Measurements from ENCODE around the gene CNNM4. TPM values are rescaled to one million over a fixed set of nuclear protein-coding genes. Genes with fewer than 3 reads are reported as not detected.
A peak's percentile ranks its signal among the peaks of the same experiment; 100 is the strongest.
"Not testable (repeated sequence)": the region's sequence is repeated elsewhere in the genome, so short reads cannot be mapped to it uniquely, and the experiment has no call there.

Gene CNNM4
- total and polyA plus RNA-seq, 4 donors = 2.3 to 8.1 (median 6.0) TPM

DNA sequence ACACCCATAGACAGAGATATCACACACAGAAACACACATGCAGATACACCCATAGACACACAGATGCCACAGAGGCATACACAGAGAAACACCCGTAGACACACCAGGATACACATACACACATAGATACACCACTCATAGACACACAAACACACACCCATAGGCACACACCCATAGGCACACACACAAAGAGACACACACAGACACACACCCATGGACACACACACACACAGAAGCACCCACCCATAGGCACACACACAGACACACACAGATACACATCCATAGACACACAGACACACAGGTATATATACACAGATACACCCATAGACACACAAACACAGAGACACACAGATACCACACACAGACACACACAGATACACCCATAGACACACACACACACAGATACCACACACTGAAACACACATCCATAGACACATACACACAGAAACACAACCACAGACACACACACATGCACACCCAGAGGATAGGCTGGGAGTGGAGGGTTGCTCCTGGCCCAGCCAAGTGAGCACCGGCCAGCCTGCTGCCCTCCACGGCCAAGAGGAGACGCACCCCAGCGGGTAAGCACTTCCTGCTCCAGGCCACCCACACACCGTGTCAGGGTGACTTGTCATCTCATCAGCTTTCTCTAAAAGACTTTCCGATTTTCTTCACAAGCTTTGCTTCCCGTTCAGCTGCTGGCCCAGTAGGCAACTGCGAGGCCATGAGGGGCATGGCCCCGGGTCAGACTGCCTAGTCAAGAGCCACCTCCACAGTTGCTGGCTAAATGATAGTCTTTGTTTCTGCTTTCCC lies 41.3 kb downstream of the CNNM4 start:
- no peak overlapping the region for H3K4me3 ChIP-seq (ENCODE audit: low read length in 2 of 2)
- H3K27ac ChIP-seq (ENCODE audit: low read depth in 1 of 2, low read length in 2 of 2) = no peak overlapping the region
- no peaks in the 10 kb centered on the region for H3K27me3 ChIP-seq (ENCODE audit: control insufficient read depth in 1 of 2, insufficient read depth in 2 of 2, low read length in 1 of 2)
- H3K4me1 ChIP-seq (ENCODE audit: control insufficient read depth in 1 of 2, insufficient read depth in 2 of 2, low read length in 2 of 2) = no peaks in the 10 kb centered on the region
- ATAC-seq (ENCODE audit: low FRiP score) = no peak
- H3K36me3 ChIP-seq (ENCODE audit: control insufficient read depth in 1 of 2, insufficient read depth in 2 of 2, low read length in 1 of 2) = peaks cover 0 to 6% of the 10 kb centered on the region in 2 donors
- WGBS, 2 donors = 84% methylated on average over 10 of the region's 10 CpGs
- intact Hi-C loops (cut with DNase I) = loop anchor here in 1 of 2 donors (5.0 kb wide), 1 partner anchor 40 kb away; the partner anchor contains the start of gene CNNM4
- no peaks in the 10 kb centered on the region for H3K9me3 ChIP-seq (ENCODE audit: control insufficient read depth, low read length)
- DNase-seq = peak in 1 of 2 donors; percentile 55

DNA sequence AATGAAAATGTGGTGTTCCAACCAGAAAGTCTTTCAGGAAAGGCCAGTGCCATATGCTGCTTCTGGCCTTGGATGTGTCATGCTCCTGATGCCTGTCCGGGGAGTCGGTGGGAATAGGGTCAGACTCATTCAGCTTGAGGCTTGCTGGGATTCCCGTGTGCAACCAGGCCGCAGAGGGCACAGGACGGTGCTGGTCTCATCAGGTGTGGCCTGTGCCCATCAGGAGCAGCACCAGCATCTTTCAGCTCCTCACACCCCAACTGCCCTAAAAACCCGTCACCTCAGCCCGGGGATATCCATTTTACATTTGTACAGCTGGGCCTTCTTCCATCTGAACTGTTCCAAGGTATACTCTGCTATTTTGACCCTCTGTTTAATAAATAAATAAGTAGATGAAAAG lies 42.0 kb downstream of the CNNM4 start:
- 90 to 92% methylated on average over 7 of the region's 7 CpGs for WGBS, 2 donors
- Histone ChIP-seq H3K27me3 (ENCODE audit: control insufficient read depth in 1 of 2, insufficient read depth in 2 of 2, low read length in 1 of 2) (no peaks in the 10 kb centered on the region), H3K4me3 (ENCODE audit: low read length in 2 of 2) (no peak overlapping the region), H3K9me3 (ENCODE audit: control insufficient read depth, low read length) (no peaks in the 10 kb centered on the region), H3K36me3 (ENCODE audit: control insufficient read depth in 1 of 2, insufficient read depth in 2 of 2, low read length in 1 of 2) (peaks cover 0 to 4% of the 10 kb centered on the region in 2 donors), H3K27ac (ENCODE audit: low read depth in 1 of 2, low read length in 2 of 2) (no peak overlapping the region), H3K4me1 (ENCODE audit: control insufficient read depth in 1 of 2, insufficient read depth in 2 of 2, low read length in 2 of 2) (no peaks in the 10 kb centered on the region)
- intact Hi-C loops (cut with DNase I) = loop anchor here in 1 of 2 donors (5.0 kb wide), 1 partner anchor 40 kb away; the partner anchor contains the start of gene CNNM4
- peak in 1 of 2 donors; percentile 44 for DNase-seq
- ATAC-seq (ENCODE audit: low FRiP score) = no peak

DNA sequence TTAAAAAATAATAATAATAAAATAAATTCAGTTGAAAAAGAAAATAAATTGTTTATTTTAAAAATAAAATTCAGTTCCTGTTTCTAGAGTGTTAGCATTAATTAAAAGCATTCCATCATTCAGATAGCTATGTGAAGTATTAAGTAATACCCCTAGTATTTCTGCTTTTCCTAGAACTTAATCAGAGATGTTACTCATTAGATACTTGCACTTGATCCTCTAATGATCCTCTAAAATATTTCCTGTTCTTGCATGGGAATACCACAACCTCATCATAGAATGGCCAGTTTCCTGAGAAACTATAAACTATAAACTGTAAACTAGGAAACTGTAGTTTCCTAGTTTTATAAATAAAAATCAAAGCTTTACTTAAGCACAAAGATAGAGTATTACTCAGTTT lies 44.3 kb downstream of the CNNM4 start:
- H3K9me3 ChIP-seq (ENCODE audit: control insufficient read depth, low read length) = no peaks in the 10 kb centered on the region
- H3K4me1 ChIP-seq (ENCODE audit: control insufficient read depth in 1 of 2, insufficient read depth in 2 of 2, low read length in 2 of 2) = no peaks in the 10 kb centered on the region
- H3K27me3 ChIP-seq (ENCODE audit: control insufficient read depth in 1 of 2, insufficient read depth in 2 of 2, low read length in 1 of 2) = no peaks in the 10 kb centered on the region
- H3K4me3 ChIP-seq (ENCODE audit: low read length in 2 of 2) = no peak overlapping the region
- DNase-seq = no peak
- intact Hi-C loops (cut with DNase I) = loop anchor here in 1 of 2 donors (5.0 kb wide), 1 partner anchor 43 kb away; the partner anchor contains the start of gene CNNM4
- H3K36me3 ChIP-seq (ENCODE audit: control insufficient read depth in 1 of 2, insufficient read depth in 2 of 2, low read length in 1 of 2) = peaks cover 0 to 4% of the 10 kb centered on the region in 2 donors
- H3K27ac ChIP-seq (ENCODE audit: low read depth in 1 of 2, low read length in 2 of 2) = no peak overlapping the region
- ATAC-seq (ENCODE audit: low FRiP score) = no peak

DNA sequence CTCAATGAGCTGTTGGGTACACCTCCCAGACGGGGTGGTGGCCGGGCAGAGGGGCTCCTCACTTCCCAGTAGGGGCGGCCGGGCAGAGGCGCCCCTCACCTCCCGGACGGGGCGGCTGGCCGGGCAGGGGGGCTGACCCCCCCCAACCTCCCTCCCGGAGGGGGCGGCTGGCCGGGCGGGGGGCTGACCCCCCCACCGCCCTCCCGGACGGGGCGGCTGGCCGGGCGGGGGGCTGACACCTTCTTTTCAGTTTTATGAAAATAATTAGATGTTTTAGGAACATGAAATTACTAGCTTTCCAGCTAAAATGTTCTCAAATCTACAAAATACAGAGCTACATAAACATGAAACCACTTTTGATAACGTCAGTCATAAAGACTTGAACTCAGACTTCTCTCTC lies 45.2 kb downstream of the CNNM4 start:
- H3K27ac ChIP-seq (ENCODE audit: low read depth in 1 of 2, low read length in 2 of 2); H3K27me3 ChIP-seq (ENCODE audit: control insufficient read depth in 1 of 2, insufficient read depth in 2 of 2, low read length in 1 of 2); H3K4me1 ChIP-seq (ENCODE audit: control insufficient read depth in 1 of 2, insufficient read depth in 2 of 2, low read length in 2 of 2); intact Hi-C loops (cut with DNase I); H3K4me3 ChIP-seq (ENCODE audit: low read length in 2 of 2); ATAC-seq (ENCODE audit: low FRiP score); H3K36me3 ChIP-seq (ENCODE audit: control insufficient read depth in 1 of 2, insufficient read depth in 2 of 2, low read length in 1 of 2); H3K9me3 ChIP-seq (ENCODE audit: control insufficient read depth, low read length): not testable (repeated sequence)
- 90% methylated on average over 15 to 17 of the region's 20 CpGs for WGBS, 2 donors
- DNase-seq = peak in 1 of 2 donors; percentile 42

DNA sequence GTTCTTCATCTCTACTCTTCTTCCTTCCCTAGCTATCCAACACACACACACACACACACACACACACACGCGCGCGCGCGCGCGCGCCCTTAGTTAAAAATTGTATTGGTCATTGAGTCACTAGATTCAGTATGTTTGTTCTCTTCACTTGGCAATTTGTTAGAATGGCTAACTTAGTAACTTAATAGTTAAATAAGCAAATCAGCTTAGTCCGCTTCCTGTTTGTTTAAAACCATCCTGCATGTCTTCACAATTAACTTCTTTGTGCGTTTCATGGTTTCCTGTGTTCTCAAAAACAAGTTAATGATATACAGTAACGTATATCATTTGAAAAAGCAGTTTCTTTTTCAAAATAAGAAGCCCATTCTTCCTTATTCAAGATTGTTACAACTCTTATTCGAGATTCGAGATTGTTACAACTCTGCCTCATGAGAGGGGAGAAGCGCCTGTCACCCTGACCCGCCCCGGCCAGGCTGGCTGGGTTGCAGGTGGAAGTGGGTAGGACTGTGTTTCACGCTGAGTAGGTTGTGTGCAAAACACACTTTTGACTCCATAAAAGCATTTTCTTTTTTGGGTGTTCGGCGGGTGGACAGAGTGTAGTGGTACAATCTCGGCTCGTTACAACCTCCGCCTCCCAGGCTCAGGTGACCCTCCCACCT lies 45.9 kb downstream of the CNNM4 start:
- Histone ChIP-seq H3K27ac (ENCODE audit: low read depth in 1 of 2, low read length in 2 of 2) (no peak overlapping the region), H3K4me3 (ENCODE audit: low read length in 2 of 2) (no peak overlapping the region), H3K36me3 (ENCODE audit: control insufficient read depth in 1 of 2, insufficient read depth in 2 of 2, low read length in 1 of 2) (peaks cover 0 to 4% of the 10 kb centered on the region in 2 donors), H3K4me1 (ENCODE audit: control insufficient read depth in 1 of 2, insufficient read depth in 2 of 2, low read length in 2 of 2) (no peaks in the 10 kb centered on the region), H3K27me3 (ENCODE audit: control insufficient read depth in 1 of 2, insufficient read depth in 2 of 2, low read length in 1 of 2) (no peaks in the 10 kb centered on the region), H3K9me3 (ENCODE audit: control insufficient read depth, low read length) (no peaks in the 10 kb centered on the region)
- no peak for ATAC-seq (ENCODE audit: low FRiP score)
- intact Hi-C loops (cut with DNase I) = no loop called here
- WGBS, 2 donors = 94 to 96% methylated on average over 23 of the region's 23 CpGs
- DNase-seq = peak; percentile 26 to 47

GRCh38 chr2:96807127-96807471 lies 46.4 kb downstream of the CNNM4 start:
- H3K4me1 ChIP-seq (ENCODE audit: control insufficient read depth in 1 of 2, insufficient read depth in 2 of 2, low read length in 2 of 2) = no peaks in the 10 kb centered on the region
- ATAC-seq (ENCODE audit: low FRiP score) = no peak
- 96 to 97% methylated on average over 10 of the region's 10 CpGs for WGBS, 2 donors
- no peaks in the 10 kb centered on the region for H3K9me3 ChIP-seq (ENCODE audit: control insufficient read depth, low read length)
- H3K36me3 ChIP-seq (ENCODE audit: control insufficient read depth in 1 of 2, insufficient read depth in 2 of 2, low read length in 1 of 2) = peaks cover 0 to 4% of the 10 kb centered on the region in 2 donors
- no peak overlapping the region for H3K4me3 ChIP-seq (ENCODE audit: low read length in 2 of 2)
- H3K27ac ChIP-seq (ENCODE audit: low read depth in 1 of 2, low read length in 2 of 2) = no peak overlapping the region
- no peaks in the 10 kb centered on the region for H3K27me3 ChIP-seq (ENCODE audit: control insufficient read depth in 1 of 2, insufficient read depth in 2 of 2, low read length in 1 of 2)
- peak in 1 of 2 donors; percentile 21 for DNase-seq
- intact Hi-C loops (cut with DNase I) = no loop called here

- DNase-seq = peak in 1 of 2 donors; percentile 16
- H3K4me3 ChIP-seq (ENCODE audit: low read length in 2 of 2) = no peak overlapping the region
- ATAC-seq (ENCODE audit: low FRiP score) = no peak
- peaks cover 0 to 4% of the 10 kb centered on the region in 2 donors for H3K36me3 ChIP-seq (ENCODE audit: control insufficient read depth in 1 of 2, insufficient read depth in 2 of 2, low read length in 1 of 2)
- no peaks in the 10 kb centered on the region for H3K9me3 ChIP-seq (ENCODE audit: control insufficient read depth, low read length)
- H3K27ac ChIP-seq (ENCODE audit: low read depth in 1 of 2, low read length in 2 of 2) = no peak overlapping the region
- intact Hi-C loops (cut with DNase I) = no loop called here
- no peaks in the 10 kb centered on the region for H3K27me3 ChIP-seq (ENCODE audit: control insufficient read depth in 1 of 2, insufficient read depth in 2 of 2, low read length in 1 of 2)
- H3K4me1 ChIP-seq (ENCODE audit: control insufficient read depth in 1 of 2, insufficient read depth in 2 of 2, low read length in 2 of 2) = no peaks in the 10 kb centered on the region
- WGBS, 2 donors = 68 to 72% methylated on average over 10 of the region's 10 CpGs
Observed at GRCh38 chr2:96808176-96808837, 47.6 kb downstream of the CNNM4 start.

DNA sequence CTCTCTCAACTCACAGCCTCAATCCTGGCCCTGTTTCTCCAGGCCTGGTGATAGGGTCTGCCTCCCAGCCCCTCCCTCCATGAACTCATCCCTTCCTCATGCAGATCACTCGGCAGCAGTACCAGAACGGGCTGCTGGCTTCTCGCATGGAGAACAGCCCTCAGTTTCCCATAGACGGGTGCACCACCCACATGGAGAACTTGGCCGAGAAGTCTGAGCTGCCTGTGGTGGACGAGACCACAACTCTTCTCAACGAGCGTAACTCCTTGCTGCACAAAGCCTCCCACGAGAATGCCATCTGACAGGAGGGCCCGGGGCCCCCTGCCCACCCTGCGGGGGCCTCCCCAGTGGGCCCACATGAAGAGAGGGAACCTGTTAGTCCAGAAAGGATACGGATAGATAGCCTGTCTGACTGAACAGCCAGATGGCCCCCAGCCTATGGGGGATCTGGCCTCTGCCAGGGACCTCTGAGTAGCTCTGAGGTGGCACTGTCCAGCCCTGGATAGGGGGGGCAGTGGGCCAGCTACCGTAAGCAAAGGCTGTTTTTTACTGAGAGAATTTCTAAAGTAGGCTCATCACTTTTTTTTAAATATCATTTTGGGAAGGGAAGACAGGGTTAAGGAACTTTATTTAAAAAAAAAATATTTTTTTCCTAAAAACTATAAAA lies 48.6 kb downstream of the CNNM4 start:
- ATAC-seq (ENCODE audit: low FRiP score) (no peak), DNase-seq (no peak)
- intact Hi-C loops (cut with DNase I) = no loop called here
- Histone ChIP-seq H3K9me3 (ENCODE audit: control insufficient read depth, low read length) (no peaks in the 10 kb centered on the region), H3K27ac (ENCODE audit: low read depth in 1 of 2, low read length in 2 of 2) (no peak overlapping the region), H3K36me3 (ENCODE audit: control insufficient read depth in 1 of 2, insufficient read depth in 2 of 2, low read length in 1 of 2) (peaks cover 0 to 4% of the 10 kb centered on the region in 2 donors), H3K4me3 (ENCODE audit: low read length in 2 of 2) (no peak overlapping the region), H3K27me3 (ENCODE audit: control insufficient read depth in 1 of 2, insufficient read depth in 2 of 2, low read length in 1 of 2) (no peaks in the 10 kb centered on the region), H3K4me1 (ENCODE audit: control insufficient read depth in 1 of 2, insufficient read depth in 2 of 2, low read length in 2 of 2) (no peaks in the 10 kb centered on the region)
- whole genome bisulfite sequencing, 2 donors = 80 to 87% methylated on average over 13 of the region's 13 CpGs
